Left renal cortex interstitium (tissue), 4 donors: ENCODE measurements around the gene DQX1. TPM values are rescaled to one million over a fixed set of nuclear protein-coding genes. Genes with fewer than 3 reads are reported as not detected.
A peak's percentile ranks its signal among the peaks of the same experiment; 100 is the strongest.
"Not testable (repeated sequence)": the region's sequence is repeated elsewhere in the genome, so short reads cannot be mapped to it uniquely, and the experiment has no call there.

ENCODE experiments used
- DNase-seq, 4 donors: peaks; one replicate each; pipeline ENCODE4 v3.0.0-alpha.2; 2013; ENCODE audit warnings: low read depth in 4 of 4, low spot score in 2 of 4, missing footprints in 1 of 4
- polyA plus RNA-seq, 4 donors: library from polyadenylated mRNA; unstranded; fragments of 120-200 nt; gene quantifications; one replicate each; pipeline ENCODE4 v1.2.1, GENCODE V29; 2013; ENCODE audit not compliant: insufficient read length in 4 of 4

The DQX1 gene
- polyA plus RNA-seq, 4 donors, result 0.32 to 0.63 (median 0.41) TPM

- DNase-seq, result peak; percentile 89 to 95 (median 92)
Measured at GRCh38 chr2:74472086-74472944, 53.7 kb downstream of the DQX1 start, which contains the start of gene MRPL53. TSS of gene MRPL53 (minus strand) at chr2:74472680. CDS start at chr2:74472660, 20 bp downstream.

- no peak for DNase-seq
Measured at GRCh38 chr2:74471332-74472065, 54.5 kb downstream of the DQX1 start.

GRCh38 chr2:74470742-74471141 is 55.3 kb downstream of the DQX1 start:
- DNase-seq, result not testable (repeated sequence)

Other genes starting within 250 kb of the DQX1 start
- gene SLC4A5, start 182.8 kb downstream of the DQX1 start, polyA plus RNA-seq, result 1 to 10 TPM; 1.8 to 4.6 (median 3.1) TPM
- 100 to 1,000 TPM; 134 to 178 (median 153) TPM for gene DCTN1, start 145.9 kb downstream of the DQX1 start, polyA plus RNA-seq
- 1 to 10 TPM; 5.6 to 8.7 (median 8.2) TPM for gene C2orf81, start 104.6 kb downstream of the DQX1 start, polyA plus RNA-seq
- 10 to 100 TPM; 38.4 to 46.7 (median 40.8) TPM for gene WDR54, start 104.5 kb downstream of the DQX1 start, polyA plus RNA-seq
- 10 to 100 TPM; 53.7 to 94.5 (median 76.7) TPM for gene RTKN, start 84.3 kb downstream of the DQX1 start, polyA plus RNA-seq
- gene INO80B, start 71.1 kb downstream of the DQX1 start, polyA plus RNA-seq, result 10 to 100 TPM; 25.2 to 40.9 (median 25.9) TPM
- 100 to 1,000 TPM in 3 of 4 donors, 10 to 100 TPM in 1; 99.5 to 129 (median 123) TPM for gene WBP1, start 67.8 kb downstream of the DQX1 start, polyA plus RNA-seq
- 10 to 100 TPM; 47.2 to 60.8 (median 52.2) TPM for gene MOGS, start 60.8 kb downstream of the DQX1 start, polyA plus RNA-seq
- gene MRPL53, start 53.6 kb downstream of the DQX1 start, polyA plus RNA-seq, result 10 to 100 TPM; 40.6 to 86.2 (median 54.7) TPM
- gene CCDC142, start 43.2 kb downstream of the DQX1 start, polyA plus RNA-seq, result 10 to 100 TPM in 3 of 4 donors, 1 to 10 TPM in 1; 8.5 to 19.7 (median 13.4) TPM
- gene TTC31, start 43.1 kb downstream of the DQX1 start, polyA plus RNA-seq, result 10 to 100 TPM; 24.1 to 43.7 (median 33.2) TPM
- gene LBX2, start 26.6 kb downstream of the DQX1 start, polyA plus RNA-seq, result 1 to 10 TPM; 2.2 to 7.0 (median 3.2) TPM
- gene PCGF1, start 18.5 kb downstream of the DQX1 start, polyA plus RNA-seq, result 10 to 100 TPM; 26.4 to 33.3 (median 28.9) TPM
- under 1 TPM in 2 of 4 donors, not detected in 2; 0.13 to 0.14 TPM for gene TLX2, start 11.8 kb downstream of the DQX1 start, polyA plus RNA-seq
- 100 to 1,000 TPM in 3 of 4 donors, 10 to 100 TPM in 1; 88.8 to 136 (median 106) TPM for gene AUP1, start 3.5 kb upstream of the DQX1 start, polyA plus RNA-seq
- 10 to 100 TPM; 33.6 to 36.9 (median 35.0) TPM for gene HTRA2, start 3.7 kb upstream of the DQX1 start, polyA plus RNA-seq
- 10 to 100 TPM in 3 of 4 donors, 1 to 10 TPM in 1; 9.7 to 12.4 (median 10.7) TPM for gene LOXL3, start 27.7 kb upstream of the DQX1 start, polyA plus RNA-seq
- gene DOK1, start 28.5 kb upstream of the DQX1 start, polyA plus RNA-seq, result 10 to 100 TPM in 2 of 4 donors, 1 to 10 TPM in 2; 8.3 to 11.1 (median 10.2) TPM
- 1 to 10 TPM in 2 of 4 donors, under 1 TPM in 2; 0.43 to 1.5 (median 0.98) TPM for gene M1AP, start 122.1 kb upstream of the DQX1 start, polyA plus RNA-seq
- 1 to 10 TPM; 6.6 to 8.5 (median 7.6) TPM for gene SEMA4F, start 128.0 kb upstream of the DQX1 start, polyA plus RNA-seq